NOMO-1 treated with DMSO at 0.1 percent for 48 hours (cell line): Measurements from ENCODE around the gene LACTBL1.
"Not testable (repeated sequence)": the region's sequence is repeated elsewhere in the genome, so short reads cannot be mapped to it uniquely, and the experiment has no call there.

Source experiments
- DNase-seq: peaks from one replicate; lab custom pipeline; 2025; ENCODE audit not compliant: unreplicated experiment; lab: John Stamatoyannopoulos, UW

Gene LACTBL1

GRCh38 chr1:22972760-22973159 is at the start of gene LACTBL1:
Gene LACTBL1, minus strand, starts transcription at chr1:22972866. Its CDS starts 550 bp downstream, at chr1:22972316.
- DNase-seq: no peak

GRCh38 chr1:23021834-23022233 is 49.2 kb upstream of the LACTBL1 start:
- no peak for DNase-seq

- no peak for DNase-seq
Observed at GRCh38 chr1:23020706-23021405, 48.2 kb upstream of the LACTBL1 start.

GRCh38 chr1:23019863-23020625 is 47.4 kb upstream of the LACTBL1 start:
- peak; percentile 32 for DNase-seq

GRCh38 chr1:23019094-23019862 is 46.6 kb upstream of the LACTBL1 start, which contains the start of gene KDM1A:
Gene KDM1A, plus strand, starts transcription at chr1:23019468. Its CDS starts 129 bp downstream, at chr1:23019597.
- peak; percentile 93 for DNase-seq

GRCh38 chr1:23018661-23019093 is 46.0 kb upstream of the LACTBL1 start:
- no peak for DNase-seq

- peak; percentile 73 for DNase-seq
Observed at GRCh38 chr1:23013657-23014056, 41.0 kb upstream of the LACTBL1 start.

- not testable (repeated sequence) for DNase-seq
Observed at GRCh38 chr1:23010025-23010424, 37.4 kb upstream of the LACTBL1 start.

GRCh38 chr1:23008901-23009300 is 36.2 kb upstream of the LACTBL1 start:
- DNase-seq: no peak

GRCh38 chr1:23007106-23007505 is 34.4 kb upstream of the LACTBL1 start:
- no peak for DNase-seq

GRCh38 chr1:23004769-23005168 is 32.1 kb upstream of the LACTBL1 start:
- not testable (repeated sequence) for DNase-seq

GRCh38 chr1:23004112-23004511 is 31.4 kb upstream of the LACTBL1 start:
- no peak for DNase-seq

- DNase-seq: not testable (repeated sequence)
Observed at GRCh38 chr1:23002218-23002617, 29.6 kb upstream of the LACTBL1 start.

GRCh38 chr1:23000133-23000532 is 27.5 kb upstream of the LACTBL1 start:
- DNase-seq: not testable (repeated sequence)

- DNase-seq: not testable (repeated sequence)
Observed at GRCh38 chr1:22997528-22997927, 24.9 kb upstream of the LACTBL1 start.

GRCh38 chr1:22995774-22996173 is 23.1 kb upstream of the LACTBL1 start:
- no peak for DNase-seq

- DNase-seq: not testable (repeated sequence)
Observed at GRCh38 chr1:22993220-22993795, 20.6 kb upstream of the LACTBL1 start.

- not testable (repeated sequence) for DNase-seq
Observed at GRCh38 chr1:22992384-22992783, 19.7 kb upstream of the LACTBL1 start.

- DNase-seq: no peak
Observed at GRCh38 chr1:22983944-22984343, 11.3 kb upstream of the LACTBL1 start.

GRCh38 chr1:22980471-22980790 is 7.8 kb upstream of the LACTBL1 start:
- DNase-seq: not testable (repeated sequence)

- no peak for DNase-seq
Observed at GRCh38 chr1:22978299-22978698, 5.6 kb upstream of the LACTBL1 start.
